HepG2 (cell line): ENCODE measurements around the gene LZTR1.

Experiments used
- CTCF ChIP-seq: sonication (generic); formaldehyde crosslinking; IDR thresholded peaks from 2 replicates; pipeline ENCODE4 v1.5.0; 2020; ENCODE audit warnings: mild to moderate bottlenecking, missing genetic modification reagents, moderate library complexity
- ELF1 ChIP-seq: sonication (generic); formaldehyde crosslinking; IDR thresholded peaks from 2 replicates; pipeline ENCODE4 v1.4.0; 2020; ENCODE audit warnings: missing genetic modification reagents
- EZH2 ChIP-seq: conservative IDR thresholded peaks from 2 replicates; pipeline ENCODE4 v1.6.1; 2012; ENCODE audit warnings: mild to moderate bottlenecking, low read depth, low read length, moderate library complexity
- NCOA1 ChIP-seq: sonication (generic); formaldehyde crosslinking; IDR thresholded peaks from 2 replicates; pipeline ENCODE4 v1.9.0; 2021; ENCODE audit warnings: missing genetic modification reagents
- POLR2A ChIP-seq, 2 experiments: IDR thresholded peaks; 2 replicates each; pipeline ENCODE4 v1.6.1; 2011; ENCODE audit warnings: low read depth in 2 of 2, low read length in 2 of 2, mild to moderate bottlenecking in 1 of 2, moderate library complexity in 1 of 2; ENCODE audit not compliant: insufficient read depth in 1 of 2
- RORA ChIP-seq: sonication (generic); formaldehyde crosslinking; IDR thresholded peaks from 2 replicates; pipeline ENCODE4 v1.5.0; 2020; ENCODE audit warnings: mild to moderate bottlenecking, missing genetic modification reagents, moderate library complexity
- SMAD3 ChIP-seq: sonication (generic); formaldehyde crosslinking; IDR thresholded peaks from 2 replicates; pipeline ENCODE4 v1.4.0; 2020; ENCODE audit warnings: missing genetic modification reagents
- SUZ12 ChIP-seq: fragments of 150-350 bp; IDR thresholded peaks from 2 replicates; pipeline ENCODE4 v1.6.1; 2014; ENCODE audit warnings: low read depth, low read length
- ZNF737 ChIP-seq: sonication (generic); formaldehyde crosslinking; IDR thresholded peaks from 2 replicates; pipeline ENCODE4 v1.5.0; 2020; ENCODE audit warnings: missing genetic modification reagents, mild to moderate bottlenecking, borderline replicate concordance

- TF ChIP-seq CTCF (CRISPR knock-in tag) = no peak
- TF ChIP-seq POLR2A (IDR thresholded peaks at IDR 0.05; ENCODE audit: insufficient read depth in 1 of 2, low read depth in 2 of 2, low read length in 2 of 2) = no peak
- TF ChIP-seq EZH2 = no peak
- no peak for TF ChIP-seq SMAD3 (CRISPR knock-in tag)
- TF ChIP-seq ELF1 (CRISPR knock-in tag) = no peak
- no peak for TF ChIP-seq ZNF737 (CRISPR knock-in tag)
- TF ChIP-seq NCOA1 (CRISPR knock-in tag) = no peak
- no peak for TF ChIP-seq SUZ12
- TF ChIP-seq RORA (CRISPR knock-in tag) = no peak
These were observed 5.7 kb upstream of the LZTR1 start for GRCh38 chr22:20976291-20976877.
